GM12874 (cell line): Measurements from ENCODE around the gene SH3RF3.

ENCODE experiments used
- CTCF ChIP-seq: IDR thresholded peaks from 2 replicates; pipeline ENCODE4 v1.5.1; 2011; ENCODE audit warnings: low read depth, mild to moderate bottlenecking, control low read depth, low read length, moderate library complexity; ENCODE audit not compliant: insufficient read depth

The SH3RF3 gene

GRCh38 chr2:109196081-109196875 lies 67.3 kb downstream of the SH3RF3 start:
- no peak for TF ChIP-seq CTCF

- no peak for TF ChIP-seq CTCF
These were observed 68.8 kb downstream of the SH3RF3 start for GRCh38 chr2:109197491-109198418.

GRCh38 chr2:109199790-109200189 lies 70.8 kb downstream of the SH3RF3 start:
- no peak for TF ChIP-seq CTCF

- no peak for TF ChIP-seq CTCF
These were observed 71.8 kb downstream of the SH3RF3 start for GRCh38 chr2:109200616-109201464.

GRCh38 chr2:109201465-109202327 lies 72.7 kb downstream of the SH3RF3 start:
- no peak for TF ChIP-seq CTCF

- TF ChIP-seq CTCF = no peak
These were observed 73.5 kb downstream of the SH3RF3 start for GRCh38 chr2:109202486-109202885.
